HepG2 (cell line): Measurements from ENCODE around the gene CD46.

Experiments used
- EHMT2 ChIP-seq: fragments of 200-600 bp; sonication (generic); IDR thresholded peaks from 2 replicates; pipeline ENCODE4 v1.7.0; 2017; ENCODE audit warnings: antibody characterized with exemption, low read depth, low read length, borderline replicate concordance
- HDAC1 ChIP-seq: sonication (generic); formaldehyde crosslinking; IDR thresholded peaks from 2 replicates; pipeline ENCODE4 v1.5.1; 2020; ENCODE audit warnings: mild to moderate bottlenecking, missing genetic modification reagents
- MXD4 ChIP-seq: IDR thresholded peaks from 2 replicates; pipeline ENCODE4 v1.6.1; 2016; ENCODE audit warnings: mild to moderate bottlenecking, missing biosample characterization, missing genetic modification reagents
- MYC ChIP-seq: sonication (generic); formaldehyde crosslinking; IDR thresholded peaks from 2 replicates; pipeline ENCODE4 v1.9.0; 2021; ENCODE audit warnings: missing genetic modification reagents, borderline replicate concordance
- NR2C2 ChIP-seq: sonication (generic); formaldehyde crosslinking; IDR thresholded peaks from 2 replicates; pipeline ENCODE4 v1.4.0; 2020; ENCODE audit warnings: missing genetic modification reagents, mild to moderate bottlenecking, moderate library complexity, borderline replicate concordance
- SMAD1 ChIP-seq: sonication (generic); formaldehyde crosslinking; IDR thresholded peaks from 2 replicates; pipeline ENCODE4 v1.4.0; 2020; ENCODE audit warnings: missing genetic modification reagents, low read depth, mild to moderate bottlenecking, borderline replicate concordance
- SMAD3 ChIP-seq: sonication (generic); formaldehyde crosslinking; IDR thresholded peaks from 2 replicates; pipeline ENCODE4 v1.4.0; 2020; ENCODE audit warnings: missing genetic modification reagents
- ZFY ChIP-seq: sonication (generic); formaldehyde crosslinking; IDR thresholded peaks from 2 replicates; pipeline ENCODE4 v1.4.0; 2020; ENCODE audit warnings: missing genetic modification reagents
- TF ChIP-seq, protein P1 (sequence below), 2 experiments: IDR thresholded peaks; 2 replicates each; pipeline ENCODE4 v1.6.1; 2011 to 2012; ENCODE audit warnings: low read length in 2 of 2, borderline replicate concordance in 1 of 2, low read depth in 1 of 2, mild to moderate bottlenecking in 1 of 2, moderate library complexity in 1 of 2

DNA sequence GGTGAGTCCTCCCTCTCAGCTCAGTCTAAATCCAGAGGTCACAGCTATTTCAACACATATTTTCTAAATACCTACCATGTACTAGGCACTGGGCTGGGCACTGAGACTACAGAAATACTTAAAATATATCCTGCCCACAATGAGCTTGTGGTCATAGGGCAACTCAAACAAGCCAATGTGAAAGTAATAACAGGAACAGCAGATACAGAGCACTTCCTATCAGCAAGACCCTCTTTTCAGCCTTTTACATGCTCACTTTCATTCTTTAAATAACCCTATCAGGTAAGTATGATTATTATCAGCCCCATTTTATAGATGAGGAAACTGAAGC is 87.2 kb downstream of the CD46 start:
- no peak for TF ChIP-seq SMAD3
- no peak for TF ChIP-seq HDAC1
- TF ChIP-seq ZFY (CRISPR knock-in tag), result no peak
- TF ChIP-seq MXD4 (CRISPR knock-in tag), result no peak
- TF ChIP-seq EHMT2, result no peak
- TF ChIP-seq, protein P1, sequence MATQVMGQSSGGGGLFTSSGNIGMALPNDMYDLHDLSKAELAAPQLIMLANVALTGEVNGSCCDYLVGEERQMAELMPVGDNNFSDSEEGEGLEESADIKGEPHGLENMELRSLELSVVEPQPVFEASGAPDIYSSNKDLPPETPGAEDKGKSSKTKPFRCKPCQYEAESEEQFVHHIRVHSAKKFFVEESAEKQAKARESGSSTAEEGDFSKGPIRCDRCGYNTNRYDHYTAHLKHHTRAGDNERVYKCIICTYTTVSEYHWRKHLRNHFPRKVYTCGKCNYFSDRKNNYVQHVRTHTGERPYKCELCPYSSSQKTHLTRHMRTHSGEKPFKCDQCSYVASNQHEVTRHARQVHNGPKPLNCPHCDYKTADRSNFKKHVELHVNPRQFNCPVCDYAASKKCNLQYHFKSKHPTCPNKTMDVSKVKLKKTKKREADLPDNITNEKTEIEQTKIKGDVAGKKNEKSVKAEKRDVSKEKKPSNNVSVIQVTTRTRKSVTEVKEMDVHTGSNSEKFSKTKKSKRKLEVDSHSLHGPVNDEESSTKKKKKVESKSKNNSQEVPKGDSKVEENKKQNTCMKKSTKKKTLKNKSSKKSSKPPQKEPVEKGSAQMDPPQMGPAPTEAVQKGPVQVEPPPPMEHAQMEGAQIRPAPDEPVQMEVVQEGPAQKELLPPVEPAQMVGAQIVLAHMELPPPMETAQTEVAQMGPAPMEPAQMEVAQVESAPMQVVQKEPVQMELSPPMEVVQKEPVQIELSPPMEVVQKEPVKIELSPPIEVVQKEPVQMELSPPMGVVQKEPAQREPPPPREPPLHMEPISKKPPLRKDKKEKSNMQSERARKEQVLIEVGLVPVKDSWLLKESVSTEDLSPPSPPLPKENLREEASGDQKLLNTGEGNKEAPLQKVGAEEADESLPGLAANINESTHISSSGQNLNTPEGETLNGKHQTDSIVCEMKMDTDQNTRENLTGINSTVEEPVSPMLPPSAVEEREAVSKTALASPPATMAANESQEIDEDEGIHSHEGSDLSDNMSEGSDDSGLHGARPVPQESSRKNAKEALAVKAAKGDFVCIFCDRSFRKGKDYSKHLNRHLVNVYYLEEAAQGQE (IDR thresholded peaks at IDR 0.05; ENCODE audit: borderline replicate concordance in 1 of 2, low read depth in 1 of 2, low read length in 2 of 2), result no peak
- no peak for TF ChIP-seq MYC (CRISPR knock-in tag)
- no peak for TF ChIP-seq NR2C2 (CRISPR knock-in tag)
- no peak for TF ChIP-seq SMAD1
